HCT116 (cell line): ENCODE results near the gene LSM4. TPM values are rescaled to one million over a fixed set of nuclear protein-coding genes. Genes with fewer than 3 reads are reported as not detected.

Experiments used
- CBX3 ChIP-seq: IDR thresholded peaks from 2 replicates; pipeline ENCODE4 v1.6.1; 2012; ENCODE audit warnings: low read depth
- CEBPB ChIP-seq: IDR thresholded peaks from 2 replicates; pipeline ENCODE4 v1.6.1; 2012; ENCODE audit warnings: low read depth
- EZH2 ChIP-seq: fragments of 200-600 bp; sonication (generic); IDR thresholded peaks from 2 replicates; pipeline ENCODE4 v1.6.1; 2017; ENCODE audit warnings: antibody characterized with exemption, mixed run types
- FOSL1 ChIP-seq: IDR thresholded peaks from 2 replicates; pipeline ENCODE4 v1.6.1; 2012; ENCODE audit warnings: low read depth
- JUND ChIP-seq: IDR thresholded peaks from 2 replicates; pipeline ENCODE4 v1.6.1; 2012
- MAX ChIP-seq: IDR thresholded peaks from 2 replicates; pipeline ENCODE4 v1.6.1; 2012
- POLR2AphosphoS5 ChIP-seq: IDR thresholded peaks from 2 replicates; pipeline ENCODE4 v1.6.1; 2011; ENCODE audit warnings: mild to moderate bottlenecking, low read depth, low read length, moderate library complexity
- SIN3A ChIP-seq: IDR thresholded peaks from 2 replicates; pipeline ENCODE4 v1.6.1; 2012; ENCODE audit warnings: low read depth
- SP1 ChIP-seq: IDR thresholded peaks from 2 replicates; pipeline ENCODE4 v1.6.1; 2012; ENCODE audit warnings: low read depth
- SRF ChIP-seq: IDR thresholded peaks from 2 replicates; pipeline ENCODE4 v1.6.1; 2012; ENCODE audit warnings: low read depth
- TCF7L2 ChIP-seq: IDR thresholded peaks from 2 replicates; pipeline ENCODE4 v1.7.0; 2011; ENCODE audit warnings: borderline replicate concordance, inconsistent platforms; ENCODE audit not compliant: insufficient read depth, insufficient read length; ENCODE audit errors: extremely low read depth
- YY1 ChIP-seq: IDR thresholded peaks from 2 replicates; pipeline ENCODE4 v1.6.1; 2011; ENCODE audit warnings: low read length, low read depth, moderate library complexity, mild to moderate bottlenecking; ENCODE audit not compliant: insufficient replicate concordance; ENCODE audit errors: extremely low read depth
- ZBTB33 ChIP-seq: IDR thresholded peaks from 2 replicates; pipeline ENCODE4 v1.6.1; 2011; ENCODE audit warnings: mild to moderate bottlenecking, low read length, moderate library complexity; ENCODE audit not compliant: insufficient replicate concordance; ENCODE audit errors: extremely low read depth
- total RNA-seq: library from RNA; stranded (reverse); gene quantifications from one replicate; pipeline ENCODE4 v1.2.1, GENCODE V29; 2021; ENCODE audit not compliant: unreplicated experiment

The LSM4 gene
- total RNA-seq, 1 experiment from 2014 or later: 400 TPM

GRCh38 chr19:18291590-18292461 is 31.1 kb downstream of the LSM4 start (continued):
- no peak for TF ChIP-seq JUND
- TF ChIP-seq CEBPB: no peak
- TF ChIP-seq SP1: peak; percentile 50
- peak; percentile 60 for TF ChIP-seq POLR2AphosphoS5
- TF ChIP-seq FOSL1: no peak
- peak; percentile 65 for TF ChIP-seq MAX
- no peak for TF ChIP-seq SIN3A
- TF ChIP-seq CBX3: no peak
- TF ChIP-seq ZBTB33: peak; percentile 40
- no peak for TF ChIP-seq SRF
- TF ChIP-seq EZH2: no peak
- no peak for TF ChIP-seq TCF7L2
- no peak for TF ChIP-seq YY1
